HK-2 (cell line): ENCODE data around the gene GPR18.
"Not testable (repeated sequence)": the region's sequence is repeated elsewhere in the genome, so short reads cannot be mapped to it uniquely, and the experiment has no call there.

Source experiments
- DNase-seq: peaks from one replicate; pipeline ENCODE4 v3.0.0-alpha.2; 2018; ENCODE audit not compliant: unreplicated experiment

Gene GPR18

DNA sequence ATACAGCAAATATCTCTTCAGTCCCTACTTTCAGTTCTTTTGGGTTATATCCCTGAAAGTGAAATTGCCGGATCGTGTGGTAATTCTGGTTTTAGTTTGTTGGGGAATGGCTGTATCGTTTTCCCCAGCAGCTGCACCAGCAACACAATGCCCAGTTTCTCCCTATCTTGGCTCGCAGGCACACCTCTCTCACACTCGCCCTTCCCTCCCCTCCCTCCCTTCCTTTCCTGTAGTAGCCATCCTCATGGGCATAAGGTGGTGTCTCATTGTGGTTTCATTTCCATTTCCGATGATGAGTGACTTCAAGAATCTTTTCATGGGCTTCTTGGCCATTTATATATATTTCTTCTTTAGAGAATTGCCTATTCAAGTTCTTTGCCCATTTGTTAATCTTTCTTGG is 8.6 kb upstream of the GPR18 start:
- DNase-seq = no peak

DNA sequence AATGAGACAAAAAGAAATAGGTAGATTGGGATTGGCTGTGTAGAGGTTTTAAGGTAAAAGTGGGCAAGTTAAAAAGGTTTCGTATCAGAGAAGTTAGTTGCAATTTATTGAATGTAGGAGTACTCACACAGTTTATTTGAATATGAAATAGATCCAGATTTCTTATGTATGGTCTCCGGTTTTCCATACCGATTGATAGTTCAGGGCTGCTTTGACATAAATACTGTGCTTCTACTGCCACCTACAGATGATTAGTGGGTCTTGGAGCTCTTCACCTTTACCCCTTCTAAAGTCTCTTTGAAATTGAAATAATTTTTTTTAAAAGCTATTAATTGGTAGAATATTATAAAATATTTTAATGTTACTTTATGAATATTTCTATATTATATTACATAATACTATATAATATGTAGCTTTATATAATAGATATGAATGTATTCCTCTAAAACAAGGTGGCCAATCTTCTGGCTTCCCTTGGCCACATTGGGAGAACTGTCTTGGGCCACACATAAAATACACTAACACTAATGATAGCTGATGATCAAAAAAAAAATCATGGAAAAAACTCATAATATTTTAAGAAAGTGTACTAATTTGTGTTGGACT is 7.7 kb upstream of the GPR18 start:
- no peak for DNase-seq

DNA sequence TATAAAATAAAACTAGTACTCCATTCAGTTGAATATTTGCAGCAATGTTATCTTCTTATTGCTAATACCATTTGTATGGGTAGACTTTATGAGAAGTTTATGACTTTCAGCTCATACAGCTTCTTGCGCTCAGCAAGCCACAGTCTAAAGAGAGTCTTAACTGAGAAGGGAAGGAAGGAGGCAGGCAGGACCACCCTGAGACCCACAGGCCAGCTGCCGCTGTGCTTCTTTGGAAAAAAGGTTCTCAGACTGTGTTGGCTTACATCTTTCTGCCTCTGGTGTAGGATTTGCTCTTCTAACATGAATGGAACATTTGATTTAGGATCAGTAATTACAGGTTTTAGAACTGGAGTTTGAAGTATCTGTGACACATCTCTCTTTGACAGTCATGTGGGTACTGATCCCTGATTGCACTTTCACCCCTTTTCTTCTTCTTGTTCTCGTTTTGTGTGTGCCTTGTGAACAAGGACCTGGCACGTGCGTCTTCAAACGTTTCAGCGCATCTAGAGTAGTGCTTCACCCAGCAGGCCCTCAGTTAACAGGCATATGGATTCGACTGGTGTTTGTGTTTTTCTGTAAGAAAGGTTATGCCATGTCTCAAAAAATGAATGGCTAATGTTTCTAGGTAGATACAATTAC is 7.1 kb upstream of the GPR18 start:
- no peak for DNase-seq

DNA sequence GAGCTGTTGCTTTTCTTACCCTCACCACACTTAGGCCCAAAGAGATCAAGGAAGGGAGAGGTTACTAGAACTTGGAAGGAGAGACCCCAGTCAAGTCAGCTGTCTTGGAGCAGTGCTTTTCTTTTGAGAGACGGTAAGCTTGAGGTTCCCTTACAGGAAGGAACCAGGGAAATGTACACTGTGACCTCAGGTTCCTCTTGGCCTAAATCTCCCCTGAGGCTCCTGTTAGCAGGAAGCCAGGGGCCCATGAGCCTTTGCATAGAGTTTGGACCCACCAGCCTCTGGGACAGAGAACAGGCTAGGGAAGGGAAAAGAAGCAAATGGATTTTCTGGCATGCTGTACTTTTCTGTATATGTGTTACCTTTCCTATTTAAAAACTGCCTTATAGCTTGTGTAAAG is 5.9 kb upstream of the GPR18 start:
- DNase-seq = no peak

DNA sequence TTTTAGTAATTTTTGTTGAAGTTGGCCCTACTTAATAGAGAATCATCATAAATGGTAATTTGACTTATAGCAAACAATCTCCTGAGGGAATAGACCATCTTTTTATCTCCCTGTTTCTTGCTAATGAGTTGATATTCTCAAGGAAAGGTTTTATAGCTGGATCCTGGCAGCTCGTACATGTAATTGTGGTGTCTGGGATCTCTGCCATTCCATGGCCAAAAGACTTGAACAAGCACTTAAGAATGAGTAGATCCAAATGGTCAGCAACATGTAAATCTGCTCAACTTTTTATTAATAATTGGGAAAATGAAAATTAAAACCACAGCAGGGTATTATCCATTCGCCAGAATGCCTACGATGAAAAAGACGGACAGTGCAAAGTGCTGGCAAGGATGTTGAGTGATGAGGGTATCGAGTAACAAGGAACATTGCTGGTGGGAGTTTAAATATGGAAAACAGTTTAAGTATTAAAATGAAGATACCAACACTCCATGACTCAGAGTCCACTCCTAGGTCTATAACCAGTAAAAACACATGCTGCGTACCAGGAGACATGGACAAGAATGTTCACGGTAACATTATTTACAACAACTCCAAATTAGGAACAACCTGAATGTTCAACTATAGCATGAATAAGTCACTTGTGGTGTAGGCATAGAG is 5.1 kb upstream of the GPR18 start:
- DNase-seq = no peak

DNA sequence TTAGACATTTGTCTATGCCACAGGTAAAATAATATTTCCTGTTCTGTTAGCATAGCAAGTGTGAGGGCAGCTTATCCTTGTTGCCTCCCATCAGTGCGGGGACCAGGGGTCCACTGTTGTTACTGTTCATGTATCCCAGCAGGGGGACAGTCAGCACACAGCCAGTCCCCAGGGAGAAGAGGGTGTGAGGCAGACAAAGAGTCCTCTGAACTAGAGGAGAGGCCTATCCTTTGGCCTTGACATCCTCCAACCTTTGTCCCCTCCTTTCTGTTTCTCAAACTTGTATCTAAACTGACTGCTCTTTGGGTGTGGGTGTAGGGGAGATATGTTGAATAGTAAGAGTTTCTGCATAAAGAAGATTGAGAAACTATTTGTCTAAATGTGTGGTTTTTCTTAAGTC is 2.9 kb upstream of the GPR18 start:
- DNase-seq = no peak

DNA sequence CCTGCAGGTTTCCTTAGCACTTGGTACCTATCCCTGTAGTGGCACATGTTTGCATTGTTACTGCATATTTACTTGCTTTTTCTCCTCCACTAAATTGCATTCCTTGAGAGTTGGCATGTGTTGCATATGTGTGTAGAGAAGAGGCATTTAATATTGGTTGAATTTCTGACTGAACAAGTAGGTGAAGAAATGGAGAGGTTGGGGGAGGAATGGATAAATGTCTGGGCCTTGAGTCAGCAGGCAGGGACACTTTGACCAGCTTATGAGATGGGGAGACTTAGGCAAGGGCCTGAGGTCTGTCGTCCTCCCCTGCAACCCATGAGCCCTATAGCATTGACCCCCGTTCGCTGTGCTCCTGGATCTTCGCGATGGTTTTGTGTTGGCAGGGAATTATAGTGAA is 2.0 kb upstream of the GPR18 start:
- DNase-seq = no peak

DNA sequence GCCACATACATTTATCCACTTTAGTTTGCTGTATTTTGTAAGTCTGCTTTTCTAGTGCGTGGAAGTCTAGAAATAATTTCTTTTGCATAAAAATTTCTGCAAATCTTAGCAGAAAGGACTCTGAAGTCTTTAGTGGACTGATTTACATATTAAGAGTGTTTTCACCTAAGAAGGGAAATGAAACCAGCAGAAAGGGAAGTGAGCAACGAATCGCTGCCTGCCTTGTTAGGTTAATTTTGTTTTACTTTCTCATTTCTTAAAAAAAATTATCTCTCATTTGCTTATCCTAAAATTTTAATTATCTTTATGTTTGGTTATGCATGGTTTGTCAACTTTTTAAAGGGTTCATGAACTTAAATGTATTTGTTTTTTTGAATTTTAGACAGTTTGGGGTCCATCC is 767 bp upstream of the GPR18 start:
- DNase-seq = no peak

DNA sequence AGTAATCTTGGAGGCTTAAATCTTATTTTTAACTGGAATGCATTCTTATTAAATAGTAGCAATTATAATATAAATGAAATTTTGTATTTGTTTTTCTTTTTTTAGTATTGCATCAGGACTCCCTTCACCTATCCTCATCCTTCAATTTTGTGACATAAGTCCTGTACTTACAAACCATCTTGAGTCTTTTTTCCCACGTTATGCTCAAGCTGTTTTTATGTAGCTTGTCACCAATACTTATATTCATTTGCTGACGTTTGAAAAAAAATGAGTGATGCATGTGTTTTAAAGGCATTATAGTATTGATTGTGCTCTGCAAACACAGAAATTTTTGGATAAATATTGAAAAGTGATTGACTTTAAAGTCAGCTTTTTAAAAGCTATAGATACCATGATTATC is 888 bp downstream of the GPR18 start:
- no peak for DNase-seq

DNA sequence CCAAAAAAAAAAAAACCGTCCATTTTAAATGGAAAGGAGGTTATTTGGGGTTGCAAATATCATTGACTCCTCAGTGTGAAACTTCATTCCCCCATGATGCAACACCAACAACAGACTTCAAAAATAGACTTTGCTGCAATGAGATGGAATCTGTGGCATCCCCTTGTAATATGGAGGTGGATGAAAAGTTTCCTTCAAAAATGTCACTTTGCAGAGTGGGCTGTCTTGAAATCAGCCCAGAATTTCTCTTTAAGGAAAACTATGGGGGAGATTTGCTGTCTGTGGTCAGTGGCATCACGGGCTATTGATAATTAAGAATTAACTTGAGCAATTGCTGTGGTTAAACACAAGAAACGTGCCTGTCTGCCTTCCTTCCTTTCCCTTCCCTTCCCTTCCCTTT is 1.5 kb downstream of the GPR18 start:
- no peak for DNase-seq

DNA sequence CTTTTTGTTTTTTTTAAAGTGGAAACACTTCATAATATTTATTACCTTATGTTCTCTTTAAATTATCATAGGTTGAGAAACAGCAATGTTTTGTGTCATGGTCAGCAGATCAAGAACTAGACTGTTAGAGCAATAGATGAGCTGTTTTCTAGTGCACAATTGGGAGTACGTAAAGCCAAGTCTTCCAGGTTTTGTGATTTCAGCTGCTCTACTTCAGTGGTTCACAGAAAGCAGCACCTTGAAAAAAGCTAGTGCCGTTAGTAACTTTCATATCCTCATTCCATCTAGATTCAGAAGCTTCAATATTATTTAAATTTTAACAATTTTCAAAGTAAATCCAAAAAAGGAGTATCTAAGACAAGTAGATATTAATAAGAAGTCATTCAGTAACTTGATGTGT is 1.9 kb downstream of the GPR18 start:
- no peak for DNase-seq

DNA sequence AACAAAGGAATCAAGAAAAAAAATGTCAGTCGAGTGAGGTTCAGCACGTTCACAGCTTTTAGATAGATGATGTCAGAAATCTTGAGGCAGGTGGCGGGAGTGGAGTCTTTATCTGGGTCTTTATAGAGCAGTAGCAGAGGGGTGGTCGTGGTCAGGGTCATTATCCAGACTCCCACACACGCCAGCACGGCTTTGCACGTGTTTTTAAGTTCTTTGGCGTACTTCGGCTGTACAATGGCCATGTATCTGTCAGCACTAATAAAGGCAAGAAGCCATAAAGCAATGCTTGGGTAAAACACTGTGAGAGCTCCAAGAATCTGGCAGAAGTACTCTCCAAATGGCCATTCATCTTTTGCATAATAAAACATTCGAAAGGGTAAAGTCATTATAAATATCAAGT is 2.9 kb downstream of the GPR18 start:
- DNase-seq = no peak

DNA sequence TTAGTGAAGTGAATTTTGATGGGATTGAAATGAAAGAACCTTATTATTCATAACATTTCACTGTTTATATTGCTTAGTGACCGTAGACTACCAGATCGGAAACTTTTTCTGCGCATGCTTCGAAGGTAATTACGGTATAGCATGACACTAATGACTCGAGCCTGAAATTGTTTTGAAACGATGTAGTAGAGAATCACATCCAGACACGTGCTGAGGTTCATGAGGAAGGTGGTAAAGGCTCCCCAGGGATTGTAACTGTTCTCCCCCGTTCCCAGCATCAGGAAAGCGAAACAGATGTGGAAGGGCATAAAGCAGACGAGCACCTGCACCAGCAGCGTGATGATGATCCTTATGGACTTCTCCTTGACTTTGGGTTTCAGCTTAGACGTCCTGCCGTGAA is 3.3 kb downstream of the GPR18 start:
- DNase-seq = no peak

DNA sequence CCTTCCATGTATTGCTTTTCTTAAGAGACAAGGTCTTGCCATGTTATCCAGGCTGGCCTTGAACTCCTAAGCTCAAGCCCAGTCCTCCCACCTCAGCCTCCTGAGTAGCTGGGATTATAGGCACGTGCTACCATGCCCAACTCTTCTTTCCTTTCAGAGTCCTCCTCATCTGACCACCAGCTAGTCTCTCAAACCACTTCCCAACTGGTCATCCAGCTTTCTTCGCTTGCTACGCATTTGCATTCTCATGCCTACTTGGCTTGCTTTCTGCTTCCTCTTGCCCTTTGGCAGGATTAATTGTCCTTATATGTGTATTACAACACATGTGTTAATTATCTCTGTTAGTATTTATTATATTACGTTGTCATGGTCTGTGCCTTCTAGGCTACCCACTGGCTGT is 6.3 kb downstream of the GPR18 start:
- DNase-seq = no peak

DNA sequence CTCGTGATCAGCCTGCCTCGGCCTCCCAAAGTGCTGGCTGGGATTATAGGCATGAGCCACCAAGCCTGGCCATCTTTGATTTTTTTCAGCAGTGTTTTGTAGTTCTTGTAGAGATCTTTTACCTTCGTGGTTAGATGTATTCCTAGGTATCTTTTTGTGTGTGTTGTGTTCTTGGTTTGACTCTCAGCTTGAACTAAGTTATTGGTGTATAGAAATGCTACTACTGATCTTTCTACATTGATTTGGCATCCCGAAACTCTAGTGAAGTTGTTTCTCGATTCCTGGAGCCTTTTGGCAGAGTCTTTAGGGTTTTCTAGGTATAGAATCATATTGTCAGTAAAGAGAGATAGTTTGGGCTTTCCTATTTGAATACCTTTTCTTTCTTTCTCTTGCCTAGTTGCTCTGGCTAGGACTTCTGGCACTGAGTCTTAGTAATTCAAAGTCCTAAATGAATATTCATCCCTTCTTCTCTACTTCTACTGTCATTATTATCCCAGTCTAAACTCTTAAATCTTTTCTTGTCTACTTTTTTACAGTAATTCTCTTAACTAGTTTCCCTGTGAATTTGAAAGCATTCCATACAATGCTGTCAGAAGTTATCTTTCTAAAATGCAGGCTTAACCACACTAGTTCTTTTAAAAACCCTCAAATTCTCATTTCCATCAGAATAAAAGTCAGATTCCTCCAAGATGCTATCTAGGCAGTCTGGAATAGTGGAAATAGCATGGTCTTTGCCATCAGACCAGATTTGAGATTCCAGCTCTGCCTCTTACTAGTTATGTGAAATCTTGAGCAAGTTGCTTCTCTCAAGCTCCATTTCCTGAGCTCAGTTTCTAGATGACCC is 7.0 kb downstream of the GPR18 start:
- DNase-seq = no peak

DNA sequence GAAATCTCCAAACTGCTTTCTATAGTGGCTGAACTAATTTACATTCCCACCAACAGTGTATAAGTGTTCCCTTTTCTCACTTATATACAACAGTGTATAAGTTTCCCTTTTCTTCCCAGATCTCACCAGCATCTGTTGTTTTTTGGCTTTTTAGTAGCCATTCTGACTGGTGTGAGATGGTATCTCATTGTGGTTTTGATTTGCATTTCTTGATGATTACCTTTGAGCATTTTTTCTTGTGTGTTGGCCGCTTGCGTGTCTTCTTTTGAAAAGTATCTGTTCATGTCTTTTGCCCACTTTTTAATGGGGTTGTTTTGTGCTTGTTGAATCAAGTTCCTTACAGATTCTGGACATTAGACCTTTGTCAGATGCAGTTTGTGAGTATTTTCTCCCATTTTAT is 8.6 kb downstream of the GPR18 start:
- DNase-seq = not testable (repeated sequence)

DNA sequence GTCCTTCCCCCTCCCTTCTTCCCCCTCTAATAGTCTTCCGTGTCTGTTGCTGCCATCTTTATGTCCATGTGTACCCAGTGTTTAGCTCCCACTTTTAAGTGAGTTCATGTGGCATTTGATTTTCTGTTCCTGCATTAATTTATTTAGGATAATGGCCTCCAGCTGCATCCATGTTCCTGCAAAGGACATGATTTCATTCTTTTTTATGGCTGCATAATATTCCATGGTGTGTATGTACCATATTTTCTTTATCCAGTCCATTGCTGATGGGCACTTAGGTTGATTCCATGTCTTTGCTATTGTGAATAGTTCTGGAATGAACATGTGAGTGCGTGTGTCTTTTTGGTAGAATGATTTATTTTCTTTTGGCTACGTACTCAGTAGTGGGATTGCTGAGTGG is 9.0 kb downstream of the GPR18 start:
- DNase-seq = not testable (repeated sequence)

DNA sequence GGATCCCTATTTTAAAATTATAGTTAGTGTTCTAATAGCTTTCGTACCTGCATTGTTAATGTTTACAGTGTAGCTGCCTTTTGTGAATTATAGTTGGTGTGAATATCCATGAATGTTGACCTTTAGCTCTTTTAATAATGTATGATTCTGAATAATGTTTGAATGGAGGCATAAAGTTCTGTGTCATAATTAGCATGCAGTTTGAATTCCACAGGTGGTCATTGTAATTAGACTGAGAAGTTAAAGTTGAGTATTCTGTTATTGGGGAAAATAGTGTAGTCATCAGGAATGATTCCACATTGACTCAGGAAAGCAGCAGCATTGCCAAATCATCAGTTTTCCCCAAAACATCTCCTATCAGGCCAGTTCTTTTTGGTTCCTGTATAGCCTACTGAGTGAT is 12.1 kb downstream of the GPR18 start:
- no peak for DNase-seq

DNA sequence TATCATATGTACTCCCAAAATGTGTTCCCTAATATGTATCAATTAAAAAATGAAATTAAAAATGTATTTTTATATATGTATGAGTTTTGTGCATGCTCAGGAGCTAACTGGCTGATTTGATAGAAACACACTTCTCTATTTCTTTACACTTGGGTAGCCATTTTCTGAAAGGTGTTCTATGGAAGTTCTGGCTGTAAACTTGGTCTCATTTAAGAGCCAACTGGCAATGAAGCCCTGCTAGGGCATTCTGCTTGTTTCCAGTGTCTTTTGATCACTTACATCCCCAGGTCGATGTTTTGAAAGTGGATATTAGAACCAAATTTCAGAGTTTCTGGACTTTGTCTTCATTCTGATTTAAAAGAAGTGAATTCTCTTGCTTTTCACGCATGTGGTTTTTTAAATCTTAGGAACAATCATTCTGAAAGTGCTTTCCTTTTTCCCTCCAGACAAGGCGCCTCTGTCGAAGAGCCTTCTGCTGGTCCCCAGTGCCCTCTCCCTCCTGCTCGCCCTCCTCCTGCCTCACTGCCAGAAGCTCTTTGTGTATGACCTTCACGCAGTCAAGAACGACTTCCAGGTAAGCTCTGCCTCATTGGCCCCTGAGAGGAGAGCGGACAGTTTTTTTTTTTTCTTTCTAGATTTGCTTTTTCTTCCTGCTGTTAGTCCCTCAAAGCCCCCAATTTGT is 20.1 kb downstream of the GPR18 start:
- DNase-seq = no peak

DNA sequence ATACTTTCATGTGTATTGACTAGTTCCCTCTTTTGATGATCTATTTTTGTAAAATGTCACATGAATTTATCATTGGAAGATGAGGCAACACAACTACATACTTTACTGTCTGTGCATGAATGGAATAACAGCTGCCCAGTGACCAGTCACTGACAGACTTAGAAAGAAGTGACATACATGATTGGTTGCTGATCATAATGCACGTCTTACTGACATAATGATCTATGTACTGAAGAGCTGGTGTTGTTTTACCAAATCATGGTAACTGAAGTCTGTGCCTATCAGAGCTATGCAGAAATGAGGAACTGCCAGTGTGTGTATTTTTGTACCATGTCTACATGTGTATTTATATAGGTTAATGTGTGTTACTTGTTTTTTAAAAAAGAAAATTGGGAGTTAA is 26.5 kb downstream of the GPR18 start:
- no peak for DNase-seq

DNA sequence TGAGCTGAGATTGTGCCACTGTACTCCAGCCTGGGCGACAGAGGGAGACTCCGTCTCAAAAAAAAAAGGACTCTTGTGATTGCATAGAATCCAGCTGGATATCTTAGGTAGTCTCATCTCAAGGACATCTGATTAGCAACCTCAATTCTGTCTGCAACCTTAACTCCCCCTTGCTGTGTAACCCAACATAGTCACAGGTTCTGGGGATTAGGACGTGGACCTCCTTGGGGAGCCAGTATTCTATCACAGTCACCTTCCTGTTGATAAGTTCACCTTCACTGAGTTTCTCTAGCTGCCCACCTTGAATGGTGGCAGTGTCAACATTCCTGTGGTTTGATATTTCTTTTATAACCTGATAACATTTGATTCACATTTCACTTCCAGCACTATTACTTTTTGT is 27.2 kb downstream of the GPR18 start:
- DNase-seq = no peak

DNA sequence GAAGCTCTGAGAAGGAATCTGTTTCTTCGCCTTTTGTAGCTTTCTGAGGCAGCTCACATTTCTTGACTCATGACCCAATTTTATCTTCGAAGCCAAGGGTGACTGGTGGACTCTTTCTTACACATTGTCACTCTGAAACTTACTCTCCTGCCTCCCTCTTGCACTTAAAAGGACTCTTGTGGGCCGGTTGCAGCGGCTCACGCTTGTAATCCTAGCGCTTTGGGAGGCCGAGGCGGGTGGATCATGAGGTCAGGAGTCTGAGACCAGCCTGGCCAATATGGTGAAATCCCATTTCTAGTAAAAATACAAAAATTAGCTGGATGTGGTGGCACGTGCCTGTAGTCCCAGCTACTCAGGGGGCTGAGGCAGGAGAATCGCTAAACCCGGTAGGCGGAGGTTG is 27.6 kb downstream of the GPR18 start:
- not testable (repeated sequence) for DNase-seq
